ENCODE measurements around the gene ASXL2.

The ASXL2 gene

GRCh38 chr2:25824718-25825117 lies 53.6 kb downstream of the ASXL2 start:
- Histone ChIP-seq H3K4me3 (ENCODE audit: low read length) (no peak overlapping the region), H3K4me2 (ENCODE audit: low read depth, low read length) (no peak overlapping the region), H3K27me3 (replicated peaks; ENCODE audit: insufficient read depth, low read length) (no peaks in the 10 kb centered on the region), H3K27ac (ENCODE audit: low read length) (no peak overlapping the region), H3K4me1 (ENCODE audit: low read length) (no peaks in the 10 kb centered on the region), H4K20me1 (ENCODE audit: insufficient read depth, low read length) (no peaks in the 10 kb centered on the region; the same call in 1 of the 2 replicates), H2AFZ (ENCODE audit: low read length) (no peak overlapping the region), H3K79me2 (ENCODE audit: low read length) (peaks cover 10% of the 10 kb centered on the region), H3K36me3 (replicated peaks; ENCODE audit: insufficient read depth, low read length) (no peaks in the 10 kb centered on the region), H3F3A (ENCODE audit: insufficient read depth, low read length) (no peaks in the 10 kb centered on the region), H3K9me2 (replicated peaks; ENCODE audit: insufficient read depth, low read length) (no peaks in the 10 kb centered on the region), H3K9ac (ENCODE audit: low read length) (no peak overlapping the region), H3K9me3 (replicated peaks; ENCODE audit: insufficient read depth, low read length) (no peaks in the 10 kb centered on the region)
- no peak for DNase-seq
- TF ChIP-seq CTCF (IDR thresholded peaks at IDR 0.05; ENCODE audit: low read length) (no peak), EZH2 (optimal IDR thresholded peaks at IDR 0.05; ENCODE audit: low read depth, low read length) (no peak)

- Histone ChIP-seq H3K27ac (ENCODE audit: low read length) (no peak overlapping the region), H3K4me2 (ENCODE audit: low read depth, low read length) (no peak overlapping the region)
Observed at GRCh38 chr2:25824216-25824615, 54.1 kb downstream of the ASXL2 start.

GRCh38 chr2:25822190-25823117 lies 55.8 kb downstream of the ASXL2 start:
- Histone ChIP-seq H3K9ac (ENCODE audit: low read length) (no peak overlapping the region), H2AFZ (ENCODE audit: low read length) (no peak overlapping the region), H4K20me1 (ENCODE audit: insufficient read depth, low read length) (peaks cover 4% of the 10 kb centered on the region; the same call in 1 of the 2 replicates)

More at GRCh38 chr2:25824216-25824615, 54.1 kb downstream of the ASXL2 start:
- H3K4me1 ChIP-seq (ENCODE audit: low read length), result no peaks in the 10 kb centered on the region
- no peaks in the 10 kb centered on the region for H3K9me3 ChIP-seq (replicated peaks; ENCODE audit: insufficient read depth, low read length)
- no peaks in the 10 kb centered on the region for H3K27me3 ChIP-seq (replicated peaks; ENCODE audit: insufficient read depth, low read length)
- no peaks in the 10 kb centered on the region for H3F3A ChIP-seq (ENCODE audit: insufficient read depth, low read length)
- no peaks in the 10 kb centered on the region for H3K36me3 ChIP-seq (replicated peaks; ENCODE audit: insufficient read depth, low read length)
- H4K20me1 ChIP-seq (ENCODE audit: insufficient read depth, low read length), result no peaks in the 10 kb centered on the region; the same call in 1 of the 2 replicates
- H3K9me2 ChIP-seq (replicated peaks; ENCODE audit: insufficient read depth, low read length), result no peaks in the 10 kb centered on the region
- H2AFZ ChIP-seq (ENCODE audit: low read length), result no peak overlapping the region
- no peak overlapping the region for H3K9ac ChIP-seq (ENCODE audit: low read length)
- no peak for DNase-seq
- peaks cover 5% of the 10 kb centered on the region; the same call in 1 of the 2 replicates for H3K79me2 ChIP-seq (ENCODE audit: low read length)
- no peak overlapping the region for H3K4me3 ChIP-seq (ENCODE audit: low read length)
- TF ChIP-seq EZH2 (optimal IDR thresholded peaks at IDR 0.05; ENCODE audit: low read depth, low read length), result no peak
- TF ChIP-seq EZH2phosphoT487 (IDR thresholded peaks at IDR 0.05; ENCODE audit: low read length), result no peak
- TF ChIP-seq CTCF (IDR thresholded peaks at IDR 0.05; ENCODE audit: low read length), result no peak

More at GRCh38 chr2:25822190-25823117, 55.8 kb downstream of the ASXL2 start:
- H3K9me3 ChIP-seq (replicated peaks; ENCODE audit: insufficient read depth, low read length), result no peaks in the 10 kb centered on the region
- H3K4me2 ChIP-seq (ENCODE audit: low read depth, low read length), result no peak overlapping the region
- H3K4me1 ChIP-seq (ENCODE audit: low read length), result peaks cover 7% of the 10 kb centered on the region; the same call in 1 of the 2 replicates
- H3K27me3 ChIP-seq (replicated peaks; ENCODE audit: insufficient read depth, low read length), result no peaks in the 10 kb centered on the region
- no peak for TF ChIP-seq CTCF (IDR thresholded peaks at IDR 0.05; ENCODE audit: low read length)
- no peak for TF ChIP-seq EZH2phosphoT487 (IDR thresholded peaks at IDR 0.05; ENCODE audit: low read length)
- TF ChIP-seq EZH2 (optimal IDR thresholded peaks at IDR 0.05; ENCODE audit: low read depth, low read length), result no peak
- no peaks in the 10 kb centered on the region for H3K79me2 ChIP-seq (ENCODE audit: low read length)
- no peak overlapping the region for H3K27ac ChIP-seq (ENCODE audit: low read length)
- H3F3A ChIP-seq (ENCODE audit: insufficient read depth, low read length), result no peaks in the 10 kb centered on the region
- no peak for DNase-seq
- H3K4me3 ChIP-seq (ENCODE audit: low read length), result no peak overlapping the region
- H3K9me2 ChIP-seq (replicated peaks; ENCODE audit: insufficient read depth, low read length), result no peaks in the 10 kb centered on the region
- no peaks in the 10 kb centered on the region for H3K36me3 ChIP-seq (replicated peaks; ENCODE audit: insufficient read depth, low read length)
